SK-N-DZ (cell line): ENCODE data around the gene SPSB3.

Experiments used
- DNase-seq: peaks from one replicate; pipeline ENCODE4 v3.0.0-alpha.2; 2015; ENCODE audit warnings: low spot score

SPSB3 gene

GRCh38 chr16:1788708-1789100 lies 6.3 kb upstream of the SPSB3 start:
- no peak for DNase-seq

- DNase-seq: no peak
Measured at GRCh38 chr16:1788095-1788707, 5.8 kb upstream of the SPSB3 start.

- DNase-seq: no peak
Measured at GRCh38 chr16:1787322-1788094, 5.1 kb upstream of the SPSB3 start.

GRCh38 chr16:1787056-1787321 lies 4.6 kb upstream of the SPSB3 start:
- DNase-seq: no peak

- no peak for DNase-seq
Measured at GRCh38 chr16:1786242-1787055, 4.1 kb upstream of the SPSB3 start.

GRCh38 chr16:1785846-1786170 lies 3.4 kb upstream of the SPSB3 start:
- no peak for DNase-seq

GRCh38 chr16:1784977-1785845 lies 2.8 kb upstream of the SPSB3 start:
- DNase-seq: no peak

GRCh38 chr16:1781758-1782407 lies 488 bp downstream of the SPSB3 start:
- no peak for DNase-seq

GRCh38 chr16:1781254-1781653 lies 1.1 kb downstream of the SPSB3 start:
- no peak for DNase-seq

GRCh38 chr16:1780677-1781072 lies 1.7 kb downstream of the SPSB3 start:
- DNase-seq: no peak

GRCh38 chr16:1779741-1780676 lies 2.4 kb downstream of the SPSB3 start:
- DNase-seq: no peak

GRCh38 chr16:1779234-1779701 lies 3.1 kb downstream of the SPSB3 start:
- no peak for DNase-seq

GRCh38 chr16:1778200-1779179 lies 3.9 kb downstream of the SPSB3 start:
- no peak for DNase-seq

GRCh38 chr16:1777375-1778199 lies 4.8 kb downstream of the SPSB3 start:
- no peak for DNase-seq

- no peak for DNase-seq
Measured at GRCh38 chr16:1776991-1777374, 5.4 kb downstream of the SPSB3 start.

GRCh38 chr16:1776672-1776955 lies 5.8 kb downstream of the SPSB3 start:
- no peak for DNase-seq

- DNase-seq: no peak
Measured at GRCh38 chr16:1775846-1776671, 6.3 kb downstream of the SPSB3 start.
